Caco-2 (cell line): ENCODE measurements around the gene PI4KA. TPM values are rescaled to one million over a fixed set of nuclear protein-coding genes. Genes with fewer than 3 reads are reported as not detected.

Source experiments
- BruUV-seq: library from RNA; stranded (reverse); fragments of 400-500 nt; replicated peaks from 2 replicates; lab custom pipeline; 2021; lab: Mats Ljungman, UMichigan
- CTCF ChIA-PET: fragments of 300-600 bp; sonication (Branson Sonifier 250); formaldehyde crosslinking; loops from one replicate; lab custom pipeline; 2022; ENCODE audit warnings: antibody characterized with exemption; lab: Charles Lee
- POLR2A ChIA-PET: fragments of 300-600 bp; sonication (Branson Sonifier 250); formaldehyde crosslinking; loops from one replicate; lab custom pipeline; 2022; ENCODE audit warnings: antibody characterized with exemption; lab: Charles Lee
- DNase-seq, 2 experiments: peaks; one replicate each; pipeline versions ENCODE4 v3.0.0 to v3.0.0-alpha.2; 2020 to 2022
- H3K27me3 ChIP-seq: replicated peaks from 2 replicates; pipeline ENCODE4 v1.6.0; 2011; ENCODE audit warnings: low read length; ENCODE audit not compliant: control insufficient read depth, insufficient read depth
- H3K36me3 ChIP-seq: 2 replicates; pipeline ENCODE4 v1.5.1; 2011; ENCODE audit warnings: low read length; ENCODE audit not compliant: control insufficient read depth, insufficient read depth
- H3K4me1 ChIP-seq: fragments of 250-450 bp; sonication (Bioruptor Pico); 2 replicates; pipeline ENCODE4 v1.5.1; 2020; ENCODE audit warnings: mild to moderate bottlenecking
- H3K4me3 ChIP-seq: 2 replicates; pipeline ENCODE4 v1.5.1; 2011; ENCODE audit warnings: low read depth, mild to moderate bottlenecking, control low read depth, low read length
- H3K9me3 ChIP-seq: fragments of 250-450 bp; sonication (Bioruptor Pico); 2 replicates; pipeline ENCODE4 v1.5.1; 2020; ENCODE audit warnings: mild to moderate bottlenecking, moderate library complexity
- H3K27ac Mint-ChIP-seq: one replicate; pipeline ENCODE4 v1.8.0; 2022; ENCODE audit warnings: mixed read lengths; ENCODE audit not compliant: unreplicated experiment
- H3K27me3 Mint-ChIP-seq: one replicate; pipeline ENCODE4 v1.8.0; 2022; ENCODE audit warnings: mixed read lengths; ENCODE audit not compliant: insufficient read depth, unreplicated experiment
- H3K36me3 Mint-ChIP-seq: one replicate; pipeline ENCODE4 v1.8.0; 2022; ENCODE audit warnings: mild to moderate bottlenecking, mixed read lengths; ENCODE audit not compliant: insufficient read depth, unreplicated experiment
- H3K4me1 Mint-ChIP-seq: one replicate; pipeline ENCODE4 v1.8.0; 2022; ENCODE audit warnings: low read depth, mixed read lengths; ENCODE audit not compliant: unreplicated experiment
- H3K4me3 Mint-ChIP-seq: one replicate; pipeline ENCODE4 v1.8.0; 2022; ENCODE audit warnings: mild to moderate bottlenecking, moderate library complexity, mixed read lengths; ENCODE audit not compliant: unreplicated experiment
- H3K9me3 Mint-ChIP-seq: one replicate; pipeline ENCODE4 v1.8.0; 2022; ENCODE audit warnings: mixed read lengths; ENCODE audit not compliant: unreplicated experiment
- CTCF ChIP-seq, 2 experiments: fragments of 200-600 bp in 1 of 2; IDR thresholded peaks; 1 replicate in 1 of 2; 2 replicates in 1 of 2; pipeline versions ENCODE4 v1.5.1 to v1.8.0; 2011 to 2022; ENCODE audit warnings: antibody characterized with exemption in 1 of 2, control low read depth in 1 of 2, inconsistent platforms in 1 of 2, low read depth in 1 of 2, low read length in 1 of 2, mild to moderate bottlenecking in 1 of 2, moderate library complexity in 1 of 2; ENCODE audit not compliant: insufficient read depth in 1 of 2, severe bottlenecking in 1 of 2, unreplicated experiment in 1 of 2
- intact Hi-C: fragments of 100-400 bp; cut with micrococcal nuclease; formaldehyde crosslinking; loops from one replicate; pipeline ENCODE4 v1.10.0; 2022; ENCODE audit not compliant: unreplicated experiment
- total RNA-seq: library from RNA; stranded (reverse); gene quantifications from 2 replicates; pipeline ENCODE4 v1.2.3, GENCODE V29; 2022

PI4KA gene
- total RNA-seq, 1 experiment from 2014 or later, result 66.9 TPM

- TF ChIP-seq CTCF (IDR thresholded peaks at IDR 0.05; ENCODE audit: insufficient read depth in 1 of 2, low read depth in 1 of 2, low read length in 1 of 2, severe bottlenecking in 1 of 2, unreplicated experiment in 1 of 2), result no peak
- no peak overlapping the region for H3K4me3 ChIP-seq
- no peak overlapping the region for H3K27ac Mint-ChIP-seq
- no peak for DNase-seq
- no peaks in the 10 kb centered on the region for H3K9me3 Mint-ChIP-seq
- no peaks in the 10 kb centered on the region for H3K4me1 Mint-ChIP-seq
- POLR2A ChIA-PET, result no interaction called here
- no peaks in the 10 kb centered on the region for H3K27me3 Mint-ChIP-seq
- BruUV-seq, result no TSS peak
- no peaks in the 10 kb centered on the region for H3K27me3 ChIP-seq
- no peak overlapping the region for H3K4me3 Mint-ChIP-seq
- H3K9me3 ChIP-seq, result no peaks in the 10 kb centered on the region
- H3K36me3 Mint-ChIP-seq, result peaks cover 11% of the 10 kb centered on the region
- H3K36me3 ChIP-seq, result no peaks in the 10 kb centered on the region
- CTCF ChIA-PET, result no interaction called here
- intact Hi-C loops, result no loop called here
- no peaks in the 10 kb centered on the region for H3K4me1 ChIP-seq
These were observed 39.1 kb downstream of the PI4KA start for GRCh38 chr22:20819471-20819870.

GRCh38 chr22:20818471-20818870 lies 40.1 kb downstream of the PI4KA start:
- no peaks in the 10 kb centered on the region for H3K4me1 Mint-ChIP-seq
- no peak for TF ChIP-seq CTCF (IDR thresholded peaks at IDR 0.05; ENCODE audit: insufficient read depth in 1 of 2, low read depth in 1 of 2, low read length in 1 of 2, severe bottlenecking in 1 of 2, unreplicated experiment in 1 of 2)
- H3K4me3 ChIP-seq, result no peak overlapping the region
- H3K36me3 ChIP-seq, result no peaks in the 10 kb centered on the region
- no peaks in the 10 kb centered on the region for H3K4me1 ChIP-seq
- CTCF ChIA-PET, result no interaction called here
- H3K9me3 ChIP-seq, result no peaks in the 10 kb centered on the region
- no peak for DNase-seq
- no peak overlapping the region for H3K27ac Mint-ChIP-seq
- H3K36me3 Mint-ChIP-seq, result peaks cover 21% of the 10 kb centered on the region
- no peaks in the 10 kb centered on the region for H3K27me3 ChIP-seq
- no peaks in the 10 kb centered on the region for H3K9me3 Mint-ChIP-seq
- no peaks in the 10 kb centered on the region for H3K27me3 Mint-ChIP-seq
- POLR2A ChIA-PET, result no interaction called here
- H3K4me3 Mint-ChIP-seq, result no peak overlapping the region
- no TSS peak for BruUV-seq
- intact Hi-C loops, result no loop called here

- no peak for TF ChIP-seq CTCF (IDR thresholded peaks at IDR 0.05; ENCODE audit: insufficient read depth in 1 of 2, low read depth in 1 of 2, low read length in 1 of 2, severe bottlenecking in 1 of 2, unreplicated experiment in 1 of 2)
- CTCF ChIA-PET, result interaction anchor here (0.5 kb wide), 1 partner anchor 181 kb away, joined by 3 read pairs; no protein-coding TSS in a partner anchor
- 0 out of 2 replicates have a peak, but pooled peaks cover 2% of the 10 kb centered on the region for H3K36me3 ChIP-seq
These were observed 42.1 kb downstream of the PI4KA start for GRCh38 chr22:20816559-20816958.

More at GRCh38 chr22:20816559-20816958, 42.1 kb downstream of the PI4KA start:
- POLR2A ChIA-PET, result no interaction called here
- no peak overlapping the region for H3K4me3 ChIP-seq
- Mint-ChIP-seq H3K27ac (no peak overlapping the region), H3K36me3 (peaks cover 26% of the 10 kb centered on the region), H3K27me3 (no peaks in the 10 kb centered on the region), H3K4me1 (no peaks in the 10 kb centered on the region), H3K9me3 (no peaks in the 10 kb centered on the region), H3K4me3 (no peak overlapping the region)
- H3K9me3 ChIP-seq, result no peaks in the 10 kb centered on the region
- no peak for DNase-seq
- intact Hi-C loops, result no loop called here
- H3K27me3 ChIP-seq, result no peaks in the 10 kb centered on the region
- BruUV-seq, result no TSS peak
- H3K4me1 ChIP-seq, result no peaks in the 10 kb centered on the region
